H1 (cell line): Measurements from ENCODE around the gene SPEF1. TPM values are rescaled to one million over a fixed set of nuclear protein-coding genes. Genes with fewer than 3 reads are reported as not detected.

Experiments
- CHD2 ChIP-seq: IDR thresholded peaks from 2 replicates; pipeline ENCODE4 v1.6.1; 2012; ENCODE audit warnings: low read length, improper control_type of control experiment
- POU5F1 ChIP-seq: IDR thresholded peaks from 2 replicates; pipeline ENCODE4 v1.6.1; 2011; ENCODE audit warnings: low read depth, mild to moderate bottlenecking, low read length, moderate library complexity
- polyA plus RNA-seq, 7 experiments: library from polyadenylated mRNA; depleted of rRNA in 3 of 7; stranded (reverse) in 5 of 7; unstranded in 2 of 7; fragments of >200 nt in 5 of 7; fragments of 200-250 nt in 2 of 7; gene quantifications; 1 replicate in 5 of 7; 2 replicates in 1 of 7; 4 replicates in 1 of 7; pipeline versions ENCODE4 v1.2.1 to v1.2.3, GENCODE V29; 2011 to 2013; ENCODE audit warnings: missing spikeins in 2 of 7, mixed read lengths in 2 of 7
- total RNA-seq: library from RNA; stranded (reverse); fragmentation: NEBNext Ultra II Directional; extraction: Animal tissue kit (Norgen Biotek cat#: 25700); gene quantifications from 2 replicates; pipeline ENCODE4 v1.2.1, GENCODE V29; 2021

Gene SPEF1
- total and polyA plus RNA-seq, 2 of the 8 experiments (the other 6 are each of a cell fraction or from before 2014, with no cell fraction given): 0.51 to 0.71 TPM

DNA sequence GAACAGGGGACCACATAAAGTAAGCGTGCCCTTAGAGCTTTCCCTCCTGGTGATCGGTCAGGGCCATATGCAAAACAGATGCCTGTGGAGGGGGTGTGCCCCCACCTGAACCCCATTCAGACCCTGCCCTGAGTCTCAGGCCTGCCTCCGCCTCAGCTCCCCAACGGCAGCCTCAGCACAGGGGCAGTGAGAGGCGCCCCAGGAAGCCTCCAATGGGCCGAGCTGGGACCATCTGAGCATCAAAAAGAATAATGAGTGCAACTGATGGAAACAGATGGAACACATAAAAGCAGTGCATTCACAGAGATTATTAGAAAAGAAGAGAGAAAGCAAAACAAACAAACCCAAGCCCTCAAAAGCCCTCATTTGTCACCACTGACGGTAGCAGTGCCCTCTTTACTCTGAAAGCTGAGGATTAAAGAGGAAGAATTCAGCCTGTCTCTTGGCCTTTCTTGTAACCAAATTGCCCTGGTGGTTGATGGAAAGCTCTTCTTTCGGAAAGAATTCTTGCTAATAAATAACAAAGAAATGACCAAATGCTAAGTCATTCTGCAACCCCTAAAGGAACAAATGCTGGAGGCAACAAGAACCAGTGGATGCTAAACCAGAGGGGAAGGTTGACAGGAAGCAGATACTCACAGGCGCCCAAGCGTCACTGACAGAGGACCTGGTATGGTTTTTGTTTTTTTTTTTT lies 20.4 kb downstream of the SPEF1 start (continued):
- no peak for TF ChIP-seq POU5F1
- no peak for TF ChIP-seq CHD2
- TF ChIP-seq, all 59 proteins: peak for 0
